Measurements from ENCODE around the gene ZNF804B.

GRCh38 chr7:88867158-88867557 lies 107.7 kb downstream of the ZNF804B start:
- no peak for TF ChIP-seq POLR2A (IDR thresholded peaks at IDR 0.05)
- no peak for TF ChIP-seq CTCF (IDR thresholded peaks at IDR 0.05)

All from breast epithelium (tissue), 3 donors.